HT-29 (cell line): Measurements from ENCODE around the gene PIK3R5. TPM values are rescaled to one million over a fixed set of nuclear protein-coding genes. Genes with fewer than 3 reads are reported as not detected.

ENCODE experiments used
- DNase-seq: peaks from one replicate; pipeline ENCODE4 v3.0.0-alpha.2; 2015; ENCODE audit warnings: low spot score
- total RNA-seq: library from RNA; depleted of rRNA; stranded (reverse); fragments of >200 nt; shearing (Covaris generic); gene quantifications from 2 replicates; pipeline ENCODE4 v1.2.3, GENCODE V29; 2014

Gene PIK3R5
- total RNA-seq, 1 experiment from 2014 or later = not detected

GRCh38 chr17:8879410-8879809 is 86.1 kb downstream of the PIK3R5 start:
- DNase-seq = no peak

- DNase-seq = no peak
These were observed 87.5 kb downstream of the PIK3R5 start for GRCh38 chr17:8877984-8878383.

GRCh38 chr17:8875957-8876356 is 89.5 kb downstream of the PIK3R5 start:
- DNase-seq = no peak

GRCh38 chr17:8875436-8875835 is 90.1 kb downstream of the PIK3R5 start:
- DNase-seq = no peak

GRCh38 chr17:8873801-8874715 is 91.4 kb downstream of the PIK3R5 start:
- DNase-seq = no peak

GRCh38 chr17:8872705-8873435 is 92.6 kb downstream of the PIK3R5 start:
- no peak for DNase-seq

- DNase-seq = no peak
These were observed 93.3 kb downstream of the PIK3R5 start for GRCh38 chr17:8872036-8872704.

GRCh38 chr17:8871081-8871581 is 94.4 kb downstream of the PIK3R5 start:
- no peak for DNase-seq

- no peak for DNase-seq
These were observed 95.0 kb downstream of the PIK3R5 start for GRCh38 chr17:8870406-8871040.

GRCh38 chr17:8869114-8869815 is 96.2 kb downstream of the PIK3R5 start:
- DNase-seq = no peak

- no peak for DNase-seq
These were observed 97.0 kb downstream of the PIK3R5 start for GRCh38 chr17:8868529-8868951.

- DNase-seq = no peak
These were observed 97.4 kb downstream of the PIK3R5 start for GRCh38 chr17:8868092-8868491.

GRCh38 chr17:8867361-8867981 is 98.0 kb downstream of the PIK3R5 start, which contains the start of gene PIK3R6:
Gene PIK3R6, minus strand, starts transcription at chr17:8867674. Its CDS starts 17,880 bp downstream, at chr17:8849794.
- DNase-seq = no peak

GRCh38 chr17:8865811-8866210 is 99.7 kb downstream of the PIK3R5 start:
- DNase-seq = no peak

- no peak for DNase-seq
These were observed 100.1 kb downstream of the PIK3R5 start for GRCh38 chr17:8865385-8865784.

- DNase-seq = no peak
These were observed 103.1 kb downstream of the PIK3R5 start for GRCh38 chr17:8862213-8863056.

- no peak for DNase-seq
These were observed 103.9 kb downstream of the PIK3R5 start for GRCh38 chr17:8861495-8862181.

- DNase-seq = no peak
These were observed 105.6 kb downstream of the PIK3R5 start for GRCh38 chr17:8859804-8860430.
